DOHH2 (cell line): Measurements from ENCODE around the gene ANKRD13C.

Source experiments
- CTCF ChIP-seq: fragments of 200-600 bp; sonication (generic); IDR thresholded peaks from one replicate; pipeline ENCODE4 v1.5.1; 2014; ENCODE audit warnings: antibody characterized with exemption, mild to moderate bottlenecking, low read depth, low read length; ENCODE audit not compliant: poor library complexity, severe bottlenecking
- EZH2phosphoT487 ChIP-seq: fragments of 200-600 bp; sonication (generic); IDR thresholded peaks from 2 replicates; pipeline ENCODE4 v1.6.1; 2017; ENCODE audit warnings: borderline replicate concordance, mild to moderate bottlenecking, antibody characterized with exemption, low read length, moderate library complexity, mixed read lengths

- TF ChIP-seq CTCF, result no peak
- TF ChIP-seq EZH2phosphoT487, result no peak
These were observed 107.4 kb downstream of the ANKRD13C start for GRCh38 chr1:70247122-70247521.
